GM19467 (cell line): ENCODE data around the gene TFB1M.
"Not testable (repeated sequence)": the region's sequence is repeated elsewhere in the genome, so short reads cannot be mapped to it uniquely, and the experiment has no call there.

Experiments used
- ATAC-seq: cut with Tn5 transposase; IDR thresholded peaks from one replicate; pipeline ENCODE4 v1.9.1; 2021; ENCODE audit warnings: mild to moderate bottlenecking, moderate library complexity; ENCODE audit not compliant: unreplicated experiment

Gene TFB1M

DNA sequence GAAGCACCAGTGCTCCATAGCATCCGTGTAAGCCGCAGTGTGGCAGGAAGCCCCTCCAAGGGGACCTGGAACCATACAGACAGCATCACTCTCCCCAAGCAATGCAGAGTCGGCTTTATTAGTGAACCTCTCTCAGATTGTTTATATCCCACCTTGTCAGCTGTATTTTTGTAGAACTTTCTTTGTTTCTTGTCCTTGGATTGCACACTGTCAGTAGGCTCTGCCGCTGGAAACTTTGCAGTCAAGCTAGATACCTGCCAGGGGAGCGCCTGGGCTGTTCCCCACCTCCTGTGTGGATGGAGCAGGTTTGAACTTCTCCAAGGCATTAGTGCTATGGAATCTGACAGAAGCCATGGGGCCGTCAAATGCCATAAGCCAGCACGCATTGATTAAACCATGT, 69.1 kb downstream of the TFB1M start:
- ATAC-seq, result no peak

DNA sequence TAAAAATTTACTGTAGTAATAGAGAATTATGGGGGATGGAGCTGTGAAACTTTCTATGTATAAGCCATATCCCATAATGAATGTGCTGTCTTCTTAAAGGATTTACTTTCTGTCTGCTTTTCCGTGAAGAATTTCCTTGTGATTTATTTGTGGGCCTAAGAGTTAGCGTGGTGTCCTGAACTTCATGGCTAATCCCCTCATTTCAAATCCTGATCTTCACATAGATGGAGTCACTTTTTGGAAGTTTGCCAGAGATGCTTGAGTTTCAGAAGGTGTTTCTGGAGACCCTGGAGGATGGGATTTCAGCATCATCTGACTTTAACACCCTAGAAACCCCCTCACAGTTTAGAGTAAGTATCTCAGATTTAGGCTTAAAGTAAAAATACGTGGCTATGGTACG, 69.8 kb downstream of the TFB1M start:
- no peak for ATAC-seq

DNA sequence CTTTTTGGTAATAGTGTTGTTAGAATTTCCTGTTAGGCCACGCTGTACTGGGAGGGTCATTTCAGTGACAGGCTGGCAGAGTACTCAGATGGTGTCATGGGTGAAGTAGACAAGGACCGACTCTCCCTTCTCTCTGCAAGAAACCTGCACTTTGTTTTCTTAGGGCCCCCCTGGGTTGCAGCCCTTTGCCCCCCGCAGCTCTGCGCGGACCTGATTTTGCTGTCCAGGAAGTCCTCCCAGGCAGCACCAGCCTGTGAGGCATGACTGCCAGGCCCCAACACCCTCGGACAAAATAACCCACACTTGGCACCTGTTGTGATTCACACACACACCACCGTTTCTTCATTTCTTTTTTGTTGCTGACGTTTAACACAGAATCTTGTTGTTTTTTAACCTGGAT, 72.3 kb downstream of the TFB1M start:
- no peak for ATAC-seq

DNA sequence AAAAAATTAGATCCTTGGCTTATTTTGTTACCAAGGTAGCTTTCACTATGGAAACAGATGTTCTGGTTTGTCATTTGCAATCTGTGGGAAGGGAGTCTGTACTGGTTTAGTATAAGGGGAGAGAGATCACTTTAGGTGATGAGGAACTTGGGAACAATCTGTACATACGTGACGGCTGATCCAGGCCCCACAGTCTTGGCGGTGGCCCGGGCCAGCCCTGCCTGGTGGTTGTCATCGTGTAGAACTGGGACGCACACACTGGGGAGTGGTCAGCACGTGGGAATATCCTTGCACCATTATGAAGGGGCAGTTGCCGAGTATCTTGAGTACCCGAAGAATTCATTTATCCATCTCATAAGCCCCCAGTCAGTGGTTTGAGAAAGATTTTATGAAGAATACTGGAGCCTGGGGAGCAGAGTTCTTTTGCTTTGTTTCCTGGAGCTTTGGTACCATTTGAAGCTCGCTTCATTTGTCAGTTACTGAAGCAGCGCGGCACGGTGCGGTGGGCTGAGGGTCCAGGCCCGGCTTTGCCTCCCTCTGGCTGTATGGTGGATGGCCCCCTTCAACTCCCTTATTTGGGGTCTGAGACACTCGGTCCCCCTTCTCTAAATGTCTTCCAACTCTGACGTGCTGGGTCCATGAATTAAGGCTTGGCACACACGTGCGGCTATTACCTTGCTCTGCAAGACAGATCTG, 73.2 kb downstream of the TFB1M start:
- ATAC-seq, result no peak

DNA sequence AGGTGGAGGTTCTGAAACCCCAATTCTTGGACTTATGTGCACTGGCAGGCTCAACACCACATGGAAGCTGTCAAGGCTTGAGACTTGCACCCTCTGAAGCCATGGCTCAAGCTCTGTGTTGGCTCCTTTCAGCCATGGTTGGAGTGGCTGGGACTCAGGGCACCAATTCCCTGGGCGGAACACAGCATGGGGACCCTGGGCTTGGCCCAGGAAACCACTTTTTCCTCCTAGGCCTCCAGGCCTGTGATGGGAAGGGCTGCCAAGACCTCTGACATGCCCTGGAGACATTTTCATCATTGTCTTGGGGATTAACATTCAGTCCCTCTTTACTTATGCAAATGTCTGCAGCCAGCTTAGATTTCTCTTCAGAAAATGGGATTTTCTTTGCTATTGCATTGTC, 76.7 kb downstream of the TFB1M start:
- ATAC-seq, result no peak

DNA sequence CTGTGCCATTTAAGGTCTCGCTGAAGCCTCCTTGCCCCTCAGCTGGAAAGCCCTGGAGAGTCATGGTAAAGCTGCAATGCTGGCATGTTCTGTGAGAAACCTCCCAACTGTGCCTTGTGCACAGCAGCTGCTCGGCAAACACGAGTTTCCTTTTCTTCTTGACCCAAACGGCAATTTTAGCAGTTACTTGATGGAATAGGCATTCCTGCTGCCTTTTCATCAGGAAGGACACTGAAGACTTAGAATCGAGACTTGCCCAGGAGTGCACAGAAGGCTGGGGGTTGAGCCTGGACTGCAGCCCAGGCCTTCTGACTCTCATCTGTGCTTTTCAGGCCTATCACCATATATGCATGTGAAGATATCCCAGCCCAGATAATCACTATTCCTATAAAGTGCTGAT, 79.2 kb downstream of the TFB1M start:
- no peak for ATAC-seq

DNA sequence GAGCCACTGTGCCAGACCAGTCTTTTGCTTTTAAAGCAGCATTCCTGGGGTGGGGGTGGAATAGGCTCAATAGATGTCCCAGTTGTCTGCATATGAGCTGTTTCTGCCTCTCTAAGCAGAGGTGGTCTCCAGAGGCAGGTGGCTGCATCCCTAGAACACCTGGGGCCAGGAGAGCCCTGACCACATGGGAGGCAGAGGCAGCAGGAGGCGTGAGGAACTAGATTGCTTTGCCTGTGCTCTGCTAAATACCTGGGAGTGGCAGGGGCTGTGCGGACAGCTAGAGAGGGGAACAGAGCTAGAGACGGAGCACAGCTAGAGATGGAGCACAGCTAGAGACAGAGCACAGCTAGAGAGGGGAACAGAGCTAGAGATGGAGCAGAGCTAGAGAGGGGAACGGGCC, 79.6 kb downstream of the TFB1M start:
- no peak for ATAC-seq

DNA sequence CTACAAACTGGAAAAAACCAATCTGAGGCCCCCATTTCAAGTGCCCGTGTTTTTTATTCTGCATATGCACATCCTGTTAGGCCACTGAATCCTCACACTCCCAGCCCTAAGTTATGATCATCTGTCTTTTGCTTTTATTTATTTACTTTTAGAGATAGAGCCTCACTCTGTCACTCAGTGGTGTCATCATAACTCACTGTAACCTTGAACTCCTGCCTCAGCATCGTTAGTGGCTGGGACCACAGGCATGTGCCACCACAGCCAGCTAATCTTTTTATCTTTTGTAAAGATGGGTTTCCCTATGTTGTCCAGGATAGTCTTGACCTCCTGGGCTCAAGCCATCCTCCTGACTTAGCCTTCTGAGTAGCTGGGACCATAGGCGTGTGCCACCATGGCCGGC, 80.1 kb downstream of the TFB1M start:
- no peak for ATAC-seq

DNA sequence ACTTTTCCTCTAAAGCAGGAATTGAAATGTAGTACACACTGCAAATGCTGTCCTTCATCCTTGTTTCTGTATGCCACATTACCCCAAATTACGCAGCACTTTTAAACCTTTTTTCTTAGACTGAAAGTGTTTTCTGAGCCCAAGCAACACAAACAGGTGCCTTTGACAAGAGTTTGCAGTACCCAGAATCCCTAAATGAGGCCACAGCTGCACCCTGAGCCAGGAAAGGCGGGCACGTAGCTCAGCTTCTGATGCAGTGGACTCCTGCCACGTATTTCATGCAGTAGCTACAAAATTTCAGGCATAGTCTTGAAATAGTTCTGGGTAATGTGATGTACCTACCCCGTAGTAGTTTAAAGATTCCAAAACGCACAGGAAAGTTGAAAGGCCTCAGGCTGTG, 81.4 kb downstream of the TFB1M start:
- no peak for ATAC-seq

DNA sequence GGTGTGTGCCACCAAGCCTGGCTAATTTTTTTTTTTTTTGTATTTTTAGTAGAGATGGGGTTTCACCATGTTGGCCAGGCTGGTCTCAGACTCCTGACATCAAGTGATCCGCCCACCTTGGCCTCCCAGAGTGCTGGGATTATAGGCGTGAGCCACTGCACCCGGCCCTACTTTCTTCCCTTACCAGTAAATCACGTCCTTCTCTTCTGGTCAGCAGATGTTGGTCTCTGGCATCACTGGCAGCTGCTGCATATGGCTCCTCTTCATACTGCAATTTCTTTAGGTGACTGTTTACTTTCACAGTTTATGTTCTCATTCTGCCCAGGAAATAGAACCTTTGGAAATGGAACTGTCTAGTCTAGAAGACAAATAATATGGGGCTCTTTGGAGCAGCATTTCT, 83.3 kb downstream of the TFB1M start:
- not testable (repeated sequence) for ATAC-seq

DNA sequence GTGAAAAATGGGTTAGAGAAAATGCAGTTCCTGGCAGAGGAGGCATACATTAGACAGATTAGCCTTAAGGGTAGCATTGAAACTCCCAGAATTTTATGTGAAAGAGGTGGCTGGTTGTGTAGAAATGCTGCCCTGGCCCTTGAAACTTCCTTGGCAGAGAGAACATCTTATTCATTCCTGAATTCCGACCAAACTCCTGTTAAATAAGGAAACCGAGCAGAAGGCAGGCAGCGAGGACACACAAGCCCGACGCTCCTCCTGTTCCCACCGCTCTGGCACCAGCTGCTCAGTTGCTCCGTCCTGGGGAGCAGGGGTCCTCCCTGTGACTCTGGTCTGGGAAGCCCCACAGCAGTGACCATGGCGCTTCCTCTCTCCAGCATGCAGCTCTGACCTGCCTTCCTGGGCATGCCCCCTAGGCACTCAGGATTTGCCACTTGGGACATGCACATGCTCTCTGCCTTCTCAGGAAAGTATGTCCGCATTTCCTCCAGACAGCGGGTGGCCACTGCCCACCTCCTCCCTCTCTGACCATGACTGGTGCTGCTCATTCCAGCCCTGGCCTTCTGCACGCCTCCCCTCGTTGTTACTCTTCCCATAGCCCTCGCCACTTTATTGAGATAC, 85.6 kb downstream of the TFB1M start:
- no peak for ATAC-seq

DNA sequence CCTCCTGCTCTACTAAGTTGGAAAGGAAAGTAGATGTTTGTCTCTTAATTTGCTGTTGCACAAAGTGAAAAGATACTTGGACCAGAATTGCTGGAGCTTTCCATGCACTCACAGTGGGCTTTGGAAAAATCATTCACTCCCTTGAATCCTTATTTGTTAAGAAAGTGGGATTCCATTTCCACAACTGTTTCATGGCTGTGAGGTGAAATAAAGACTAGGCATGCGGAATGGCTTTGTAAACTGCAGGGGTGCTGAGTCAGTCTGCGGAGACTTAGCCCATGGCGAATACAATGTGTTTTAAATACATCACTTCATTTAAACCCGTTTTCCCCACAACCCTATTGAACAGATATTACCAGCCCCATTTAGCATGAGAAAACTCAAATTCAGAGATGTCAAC, 87.2 kb downstream of the TFB1M start:
- no peak for ATAC-seq

DNA sequence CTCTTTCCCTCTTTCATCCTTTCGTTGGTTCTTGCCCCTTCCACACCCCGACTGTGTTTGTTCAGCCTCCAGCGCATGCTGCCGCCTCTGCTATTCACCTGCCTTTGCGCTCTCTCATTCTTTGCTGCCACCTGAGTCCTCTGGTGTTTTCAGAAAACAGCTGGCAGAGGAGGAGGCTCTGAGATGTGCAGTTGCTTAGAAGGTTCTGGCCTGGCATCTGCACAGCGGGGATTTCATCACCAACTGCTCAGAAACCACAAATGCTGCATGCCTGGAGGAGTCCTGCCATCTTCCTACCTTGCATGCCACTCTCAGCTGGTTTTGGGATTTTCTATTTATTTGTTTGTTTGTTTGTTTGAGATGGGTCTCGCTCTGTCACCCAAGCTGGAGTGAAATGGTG, 89.7 kb downstream of the TFB1M start:
- no peak for ATAC-seq

DNA sequence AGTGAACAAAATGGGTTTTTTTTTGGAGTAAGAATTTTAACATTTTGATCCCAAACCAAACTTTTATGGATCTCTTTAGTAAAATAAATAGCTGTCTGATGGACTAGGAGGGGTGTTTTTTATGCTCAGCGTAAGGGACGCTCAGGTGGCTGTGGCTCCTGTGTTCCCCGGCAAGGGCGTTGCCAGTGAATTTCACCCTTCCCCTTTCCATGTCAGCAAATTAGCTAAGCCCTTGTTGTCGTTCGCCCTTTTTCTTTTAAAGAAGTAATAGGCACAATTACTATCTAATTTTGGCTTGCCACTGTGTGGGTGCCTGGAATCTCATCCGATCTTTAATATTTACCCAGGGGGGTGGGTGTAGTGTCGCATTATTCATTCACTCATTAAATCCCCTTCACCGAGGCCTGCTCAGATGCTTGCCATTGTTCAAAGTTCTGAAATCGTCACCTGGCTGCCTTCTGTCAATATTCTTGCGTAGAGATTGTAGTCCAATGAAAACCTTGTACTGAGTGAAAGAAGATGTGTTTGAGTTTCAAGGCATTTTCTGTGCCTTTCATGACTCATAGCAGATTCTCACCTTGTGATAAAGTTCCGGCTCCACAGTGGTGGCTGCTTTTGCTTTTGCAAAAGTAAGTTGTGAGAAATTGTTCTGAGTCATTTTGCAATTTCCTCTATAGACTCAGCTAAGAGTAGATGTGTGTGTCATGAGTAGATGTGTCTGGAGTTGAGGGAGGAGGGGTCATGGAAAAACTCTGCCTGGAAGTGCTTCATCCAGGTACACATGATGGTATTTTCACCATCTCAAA, 90.4 kb downstream of the TFB1M start:
- ATAC-seq, result peak; percentile 96

DNA sequence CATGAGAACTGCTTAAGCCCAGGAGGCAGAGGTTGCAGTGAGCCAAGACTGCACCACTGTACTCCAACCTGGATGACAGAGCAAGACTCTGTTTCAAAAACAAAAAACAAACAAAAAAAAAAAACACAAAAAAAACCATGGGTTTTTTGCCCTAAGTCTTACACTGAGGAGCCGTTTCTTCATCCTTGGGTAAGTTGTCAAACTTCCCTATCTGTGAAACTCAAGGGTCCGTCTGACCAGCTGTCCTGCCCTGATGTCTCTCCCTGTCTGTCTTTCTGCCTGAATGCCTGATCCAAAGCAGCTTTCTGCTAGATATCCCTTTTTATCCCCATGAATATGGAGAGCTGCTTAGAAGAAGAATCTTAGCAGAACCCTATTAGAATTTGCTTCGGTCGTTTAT, 91.8 kb downstream of the TFB1M start:
- no peak for ATAC-seq

DNA sequence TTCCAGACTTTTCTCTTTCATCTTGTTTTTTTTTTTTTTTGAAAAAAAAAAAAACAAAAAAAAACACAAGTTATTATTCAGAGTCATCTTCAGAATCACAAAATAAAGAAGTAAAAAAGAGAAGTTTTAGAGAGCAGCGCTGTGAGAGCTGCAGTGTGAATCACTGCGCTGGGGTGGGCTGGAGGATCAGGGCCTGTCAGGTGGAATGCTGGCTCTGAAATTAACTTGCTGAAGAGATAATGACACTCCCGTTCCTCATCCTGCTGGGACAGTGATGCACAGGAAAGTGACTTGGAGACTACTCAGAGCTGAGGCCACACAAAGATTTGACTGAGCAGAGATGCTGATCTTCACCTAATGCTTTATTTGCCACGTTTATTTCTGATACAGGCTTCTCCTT, 93.2 kb downstream of the TFB1M start:
- no peak for ATAC-seq

DNA sequence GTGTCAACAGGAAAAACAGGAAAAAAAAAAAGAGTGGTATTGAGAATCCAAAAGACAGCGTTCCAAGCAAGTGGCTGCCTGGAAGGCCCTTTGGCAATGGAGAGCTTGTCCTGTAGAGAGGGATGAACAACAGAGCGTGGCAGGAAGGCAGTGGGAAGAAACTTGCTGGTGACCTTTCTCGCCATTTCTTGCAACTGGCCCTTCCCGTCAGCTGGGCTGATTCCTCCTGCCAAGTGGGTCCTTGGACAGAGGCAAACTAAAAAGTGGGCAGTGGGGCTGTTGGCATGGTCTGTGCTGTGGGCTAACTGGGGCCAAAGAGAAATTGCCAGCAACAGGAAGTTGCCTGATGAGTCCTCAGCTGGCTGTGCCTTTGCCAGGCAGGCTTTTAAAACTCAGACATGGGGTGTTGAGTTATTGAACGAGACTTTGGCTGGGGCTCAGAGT, 94.4 kb downstream of the TFB1M start:
- ATAC-seq, result no peak

DNA sequence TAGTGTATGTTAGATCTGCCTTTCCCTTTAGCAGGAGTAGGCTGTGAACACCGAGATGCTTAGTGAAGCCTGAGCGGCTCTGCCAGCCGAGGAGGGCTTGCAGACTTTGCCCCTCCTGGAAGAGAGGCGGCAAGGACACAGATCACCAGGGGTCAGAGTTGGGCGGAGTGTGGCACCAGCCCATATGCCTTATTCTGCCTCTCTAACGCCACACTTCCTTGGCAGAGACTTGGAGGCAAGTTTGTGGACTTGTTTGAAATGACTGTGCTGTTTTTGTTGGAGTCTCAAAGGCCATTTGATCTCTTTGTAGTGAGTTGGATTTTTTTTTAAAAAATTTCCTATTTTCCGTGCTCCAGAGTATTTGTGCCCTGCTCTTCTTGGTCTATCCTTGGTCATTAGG, 95.0 kb downstream of the TFB1M start:
- ATAC-seq, result no peak

DNA sequence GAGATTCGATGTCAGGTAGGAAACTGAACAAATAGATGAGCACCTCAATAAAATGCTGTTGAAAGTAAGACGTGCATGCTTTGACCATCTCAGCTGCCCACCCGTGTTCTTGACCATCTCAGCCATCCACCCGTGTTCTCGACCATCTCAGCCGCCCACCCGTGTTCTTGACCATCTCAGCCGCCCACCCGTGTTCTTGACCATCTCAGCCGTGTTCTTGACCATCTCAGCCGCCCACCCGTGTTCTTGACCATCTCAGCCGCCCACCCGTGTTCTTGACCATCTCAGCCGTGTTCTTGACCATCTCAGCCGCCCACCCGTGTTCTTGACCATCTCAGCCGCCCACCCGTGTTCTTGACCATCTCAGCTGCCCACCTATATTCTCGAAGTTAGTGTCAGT, 95.6 kb downstream of the TFB1M start:
- ATAC-seq, result not testable (repeated sequence)

DNA sequence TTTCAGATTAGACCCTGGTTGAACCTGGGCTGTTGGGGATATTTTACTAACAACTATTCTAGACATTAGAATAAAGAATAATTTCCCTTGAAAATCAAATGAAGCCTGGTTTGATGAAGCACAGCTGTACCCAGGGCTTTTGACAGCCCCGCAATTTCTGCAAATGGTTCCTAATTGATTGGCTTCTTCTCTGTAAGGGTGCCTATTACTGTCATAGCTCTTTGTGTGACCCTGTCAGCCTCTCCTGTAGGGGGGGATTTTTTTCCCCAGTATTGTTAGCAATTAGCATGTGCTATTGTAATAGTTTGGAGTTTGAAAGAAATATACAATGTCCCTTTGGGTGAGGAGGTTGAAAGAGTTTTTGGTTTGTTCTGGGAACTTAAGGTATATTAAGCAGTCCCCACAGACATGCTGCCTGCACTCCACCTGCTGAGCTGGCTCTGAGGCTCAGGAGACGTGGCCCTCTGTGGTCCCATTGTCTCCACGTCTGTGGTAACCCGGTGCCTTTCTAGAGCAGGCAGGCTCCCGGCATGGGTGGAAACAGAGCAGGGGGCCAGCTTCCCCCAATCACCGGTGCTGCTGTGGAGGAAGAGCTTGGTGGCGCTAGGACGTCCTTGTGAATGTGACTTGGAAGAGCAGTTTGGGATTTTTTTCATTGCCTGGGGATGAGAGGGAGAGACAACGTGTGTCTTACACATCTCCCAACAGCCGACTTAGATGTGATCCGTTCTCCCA, 97.8 kb downstream of the TFB1M start:
- ATAC-seq, result no peak

DNA sequence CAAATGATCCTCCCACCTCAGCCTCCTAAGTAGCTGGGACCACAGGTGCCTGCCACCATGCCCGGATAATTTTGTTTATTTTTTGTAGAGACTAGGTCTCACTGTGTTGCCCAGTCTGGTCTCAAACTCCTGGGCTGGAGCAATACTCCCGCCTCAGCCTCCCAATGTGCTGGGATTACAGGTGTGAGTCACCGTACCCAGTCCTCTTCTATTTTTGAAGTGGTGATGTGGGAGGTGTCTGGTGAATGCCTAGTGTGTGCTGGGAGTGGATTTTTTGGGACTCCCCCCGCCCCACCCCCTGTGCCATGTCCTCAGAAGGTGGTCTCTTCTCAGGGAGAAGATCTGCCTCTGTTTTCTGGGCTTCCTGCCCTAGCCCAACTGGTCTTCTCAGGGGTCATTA, 98.4 kb downstream of the TFB1M start:
- no peak for ATAC-seq
